ENCODE measurements around the gene BSG. TPM values are rescaled to one million over a fixed set of nuclear protein-coding genes. Genes with fewer than 3 reads are reported as not detected.
"Not testable (repeated sequence)": the region's sequence is repeated elsewhere in the genome, so short reads cannot be mapped to it uniquely, and the experiment has no call there.

The BSG gene
- polyA plus RNA-seq, 12 donors = 109 to 224 (median 171) TPM; not detected in 1

- no peak for DNase-seq
Observed at GRCh38 chr19:602391-603301, 30.2 kb downstream of the BSG start.

- not testable (repeated sequence) for DNase-seq
Observed at GRCh38 chr19:603302-603639, 30.9 kb downstream of the BSG start.

GRCh38 chr19:603779-604178 lies 31.4 kb downstream of the BSG start:
- DNase-seq = not testable (repeated sequence)

- no peak for DNase-seq
Observed at GRCh38 chr19:604355-604754, 32.0 kb downstream of the BSG start.

- not testable (repeated sequence) for DNase-seq
Observed at GRCh38 chr19:605061-605971, 32.9 kb downstream of the BSG start.

- DNase-seq = no peak
Observed at GRCh38 chr19:607301-608154, 35.1 kb downstream of the BSG start.

GRCh38 chr19:608155-609003 lies 36.0 kb downstream of the BSG start:
- DNase-seq = no peak

- DNase-seq = no peak
Observed at GRCh38 chr19:609004-609346, 36.6 kb downstream of the BSG start.

- DNase-seq = no peak
Observed at GRCh38 chr19:610071-610800, 37.8 kb downstream of the BSG start.

GRCh38 chr19:610801-611480 lies 38.5 kb downstream of the BSG start:
- peak; percentile 28 for DNase-seq

- no peak for DNase-seq
Observed at GRCh38 chr19:611481-611868, 39.1 kb downstream of the BSG start.

- no peak for DNase-seq
Observed at GRCh38 chr19:612941-613340, 40.5 kb downstream of the BSG start.

GRCh38 chr19:613732-614567 lies 41.6 kb downstream of the BSG start:
- no peak for DNase-seq

GRCh38 chr19:615619-616018 lies 43.2 kb downstream of the BSG start:
- DNase-seq = no peak

- DNase-seq = no peak
Observed at GRCh38 chr19:616062-616700, 43.8 kb downstream of the BSG start.

- DNase-seq = no peak
Observed at GRCh38 chr19:616747-617526, 44.5 kb downstream of the BSG start.

GRCh38 chr19:617551-618246 lies 45.3 kb downstream of the BSG start:
- no peak for DNase-seq
